22Rv1 (cell line): ENCODE results near the gene AGFG2.
A peak's percentile ranks its signal among the peaks of the same experiment; 100 is the strongest.

ENCODE experiments used
- H3K27ac ChIP-seq: fragments of 450-650 bp; 2 replicates; pipeline ENCODE4 v1.5.1; 2017
- ZFX ChIP-seq: fragments of 450-650 bp; IDR thresholded peaks from 2 replicates; pipeline ENCODE4 v1.6.1; 2017; ENCODE audit warnings: antibody characterized with exemption, borderline replicate concordance
- TF ChIP-seq, protein P1 (sequence below): fragments of 450-650 bp; IDR thresholded peaks from 2 replicates; pipeline ENCODE4 v1.5.1; 2017; ENCODE audit warnings: mild to moderate bottlenecking

Gene AGFG2

DNA sequence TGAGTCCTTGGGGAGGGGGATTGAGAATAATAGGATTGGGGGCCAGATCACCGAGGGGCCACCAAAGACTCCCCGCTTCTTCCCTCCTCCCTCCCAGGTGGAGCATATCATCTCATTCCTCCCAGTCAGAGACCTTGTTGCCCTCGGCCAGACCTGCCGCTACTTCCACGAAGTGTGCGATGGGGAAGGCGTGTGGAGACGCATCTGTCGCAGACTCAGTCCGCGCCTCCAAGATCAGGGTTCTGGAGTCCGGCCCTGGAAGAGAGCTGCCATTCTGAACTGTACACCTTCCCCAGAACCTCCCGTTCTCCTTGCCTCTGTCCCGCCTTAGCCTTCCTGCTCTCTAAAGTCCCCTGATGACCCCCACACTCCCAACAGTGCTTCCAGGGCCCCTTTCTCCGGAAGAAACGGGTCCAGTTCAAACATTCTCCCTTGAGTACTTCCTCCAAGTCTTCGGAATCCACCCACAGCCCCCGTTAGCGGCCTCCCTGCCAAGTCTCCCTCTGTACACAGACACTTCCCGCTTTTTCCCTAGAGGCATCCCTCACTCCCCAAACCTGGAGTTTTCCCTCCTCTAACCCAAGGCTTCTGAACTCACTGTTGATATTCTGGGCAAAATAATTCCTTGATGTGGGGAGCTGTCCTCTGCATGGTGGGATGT lies 51.2 kb downstream of the AGFG2 start:
- TF ChIP-seq, protein P1, sequence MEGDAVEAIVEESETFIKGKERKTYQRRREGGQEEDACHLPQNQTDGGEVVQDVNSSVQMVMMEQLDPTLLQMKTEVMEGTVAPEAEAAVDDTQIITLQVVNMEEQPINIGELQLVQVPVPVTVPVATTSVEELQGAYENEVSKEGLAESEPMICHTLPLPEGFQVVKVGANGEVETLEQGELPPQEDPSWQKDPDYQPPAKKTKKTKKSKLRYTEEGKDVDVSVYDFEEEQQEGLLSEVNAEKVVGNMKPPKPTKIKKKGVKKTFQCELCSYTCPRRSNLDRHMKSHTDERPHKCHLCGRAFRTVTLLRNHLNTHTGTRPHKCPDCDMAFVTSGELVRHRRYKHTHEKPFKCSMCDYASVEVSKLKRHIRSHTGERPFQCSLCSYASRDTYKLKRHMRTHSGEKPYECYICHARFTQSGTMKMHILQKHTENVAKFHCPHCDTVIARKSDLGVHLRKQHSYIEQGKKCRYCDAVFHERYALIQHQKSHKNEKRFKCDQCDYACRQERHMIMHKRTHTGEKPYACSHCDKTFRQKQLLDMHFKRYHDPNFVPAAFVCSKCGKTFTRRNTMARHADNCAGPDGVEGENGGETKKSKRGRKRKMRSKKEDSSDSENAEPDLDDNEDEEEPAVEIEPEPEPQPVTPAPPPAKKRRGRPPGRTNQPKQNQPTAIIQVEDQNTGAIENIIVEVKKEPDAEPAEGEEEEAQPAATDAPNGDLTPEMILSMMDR = no peak
- TF ChIP-seq ZFX = no peak
- no peak overlapping the region for H3K27ac ChIP-seq

DNA sequence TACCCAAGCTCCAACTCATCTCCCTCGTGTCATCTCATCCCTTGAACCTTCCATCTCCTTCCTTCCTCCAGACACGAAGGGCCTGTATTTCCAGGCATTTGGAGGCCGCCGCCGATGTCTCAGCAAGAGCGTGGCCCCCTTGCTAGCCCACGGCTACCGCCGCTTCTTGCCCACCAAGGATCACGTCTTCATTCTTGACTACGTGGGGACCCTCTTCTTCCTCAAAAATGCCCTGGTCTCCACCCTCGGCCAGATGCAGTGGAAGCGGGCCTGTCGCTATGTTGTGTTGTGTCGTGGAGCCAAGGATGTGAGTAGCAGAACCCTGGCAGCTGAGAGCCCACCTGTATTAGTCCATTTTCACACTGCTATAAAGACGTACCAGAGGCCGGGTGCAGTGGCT lies 52.6 kb downstream of the AGFG2 start:
- H3K27ac ChIP-seq = no peak overlapping the region
- no peak for TF ChIP-seq ZFX
- TF ChIP-seq, protein P1 = no peak

DNA sequence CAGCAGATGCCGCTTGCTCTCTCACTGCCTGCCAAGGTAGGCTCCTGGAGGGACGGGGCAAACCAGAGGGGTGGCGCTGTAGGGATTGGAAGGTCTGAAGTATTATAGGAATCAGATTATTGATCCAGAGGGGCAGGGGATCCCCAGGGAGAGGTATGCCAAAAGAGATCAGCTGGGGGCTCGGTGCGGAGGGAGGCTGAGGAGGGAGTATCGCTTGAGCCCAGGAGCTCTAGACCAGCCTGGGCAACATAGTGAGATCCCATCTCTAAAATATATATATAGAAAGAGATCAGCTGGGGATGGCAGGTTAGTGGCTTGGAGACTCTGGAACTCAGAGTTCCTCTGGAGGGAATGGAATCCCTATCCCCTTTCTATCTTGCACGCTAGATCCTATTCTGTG lies 56.2 kb downstream of the AGFG2 start:
- no peak for TF ChIP-seq ZFX
- TF ChIP-seq, protein P1 = no peak
- H3K27ac ChIP-seq = no peak overlapping the region

DNA sequence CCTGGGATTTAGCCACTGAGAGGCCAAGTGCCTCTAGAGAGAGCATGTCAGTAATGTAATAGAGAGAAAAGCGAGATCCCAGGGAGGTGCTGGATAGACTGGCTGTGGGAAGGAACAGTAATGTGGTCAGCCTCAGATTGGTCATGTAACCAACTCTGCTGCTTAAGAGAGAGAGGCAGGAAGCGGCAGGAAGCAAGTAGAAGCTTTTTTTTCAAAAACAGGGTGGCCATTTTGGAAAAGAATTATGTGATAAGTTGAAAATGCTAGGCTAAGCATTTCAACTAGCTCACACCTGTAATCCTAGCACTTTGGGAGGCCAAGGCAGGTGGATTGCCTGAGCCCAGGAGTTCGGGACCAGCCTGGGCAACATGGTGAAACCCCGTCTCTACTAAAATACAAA lies 59.4 kb downstream of the AGFG2 start:
- no peak overlapping the region for H3K27ac ChIP-seq
- TF ChIP-seq, protein P1 = no peak
- TF ChIP-seq ZFX = no peak

DNA sequence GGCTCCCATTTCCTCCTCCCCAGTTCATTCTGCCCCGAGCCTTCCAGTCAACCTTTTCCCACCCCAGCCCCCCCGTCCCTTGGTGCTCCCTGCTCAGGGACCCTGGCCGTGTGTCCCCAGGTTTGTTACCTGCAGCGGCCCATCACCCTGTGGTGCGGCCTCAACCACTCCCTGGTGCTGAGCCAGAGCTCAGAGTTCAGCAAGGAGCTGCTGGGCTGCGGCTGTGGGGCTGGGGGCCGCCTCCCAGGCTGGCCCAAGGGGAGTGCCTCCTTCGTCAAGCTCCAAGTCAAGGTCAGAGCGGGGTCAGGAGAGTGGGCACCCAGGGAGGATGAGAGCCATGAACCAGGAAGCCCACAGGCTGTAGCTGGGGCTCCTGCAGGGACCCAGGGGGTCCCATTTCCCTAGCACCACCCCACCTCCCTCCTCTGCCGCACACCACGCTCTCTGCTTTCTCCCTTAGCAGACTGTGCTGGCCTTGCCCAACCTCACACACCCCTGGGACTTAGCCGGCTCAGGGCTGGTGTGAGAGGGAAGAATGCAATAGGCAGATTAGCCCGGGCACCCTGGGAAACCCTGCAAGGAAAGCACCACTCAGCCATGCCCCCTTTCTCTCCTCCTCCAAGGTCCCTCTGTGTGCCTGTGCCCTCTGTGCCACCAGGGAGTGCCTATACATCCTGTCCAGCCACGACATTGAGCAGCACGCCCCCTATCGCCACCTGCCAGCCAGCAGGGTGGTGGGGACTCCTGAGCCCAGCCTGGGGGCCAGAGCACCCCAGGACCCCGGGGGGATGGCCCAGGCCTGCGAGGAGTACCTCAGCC lies 61.1 kb downstream of the AGFG2 start:
- no peak overlapping the region for H3K27ac ChIP-seq
- TF ChIP-seq, protein P1 = peak; percentile 44
- TF ChIP-seq ZFX = no peak

DNA sequence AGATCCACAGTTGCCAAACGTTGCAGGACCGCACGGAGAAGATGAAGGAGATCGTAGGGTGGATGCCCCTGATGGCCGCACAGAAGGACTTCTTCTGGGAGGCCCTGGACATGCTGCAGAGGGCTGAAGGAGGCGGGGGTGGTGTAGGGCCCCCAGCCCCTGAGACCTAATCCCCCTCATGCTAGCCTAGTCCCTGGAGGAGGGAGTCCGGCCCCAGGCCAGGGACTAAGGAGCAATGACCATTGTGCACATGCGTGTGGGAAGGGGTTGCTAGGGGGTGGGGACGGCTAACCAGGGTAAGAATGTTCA lies 61.7 kb downstream of the AGFG2 start:
- H3K27ac ChIP-seq = no peak overlapping the region
- no peak for TF ChIP-seq ZFX
- TF ChIP-seq, protein P1 = peak; percentile 19
